Activated naive CD4-positive, alpha-beta T cell treated with anti-CD3 and anti-CD28 coated beads for 36 hours (primary cell): ENCODE measurements around the gene NALCN. TPM values are rescaled to one million over a fixed set of nuclear protein-coding genes. Genes with fewer than 3 reads are reported as not detected.

Experiments used
- CTCF ChIA-PET: fragments of 350-600 bp; sonication (Branson Sonifier 250); formaldehyde crosslinking; loops from one replicate; lab custom pipeline; 2021; ENCODE audit warnings: antibody characterized with exemption; lab: Charles Lee
- DNase-seq: peaks from one replicate; pipeline ENCODE4 v3.0.0-alpha.2; 2020
- H3K27ac Mint-ChIP-seq: one replicate; pipeline ENCODE4 v1.8.0; 2021; ENCODE audit warnings: mild to moderate bottlenecking, mixed read lengths
- H3K27me3 Mint-ChIP-seq: one replicate; pipeline ENCODE4 v1.8.0; 2021; ENCODE audit warnings: low read depth, mixed read lengths
- H3K36me3 Mint-ChIP-seq: one replicate; pipeline ENCODE4 v1.8.0; 2021; ENCODE audit warnings: low read depth, mixed read lengths
- H3K4me1 Mint-ChIP-seq: one replicate; pipeline ENCODE4 v1.8.0; 2021; ENCODE audit warnings: low read depth, mixed read lengths
- H3K4me3 Mint-ChIP-seq: one replicate; pipeline ENCODE4 v1.8.0; 2021; ENCODE audit warnings: mild to moderate bottlenecking, moderate library complexity, mixed read lengths
- H3K9me3 Mint-ChIP-seq: one replicate; pipeline ENCODE4 v1.8.0; 2021; ENCODE audit warnings: mixed read lengths
- intact Hi-C: fragments of 100-400 bp; cut with micrococcal nuclease; formaldehyde crosslinking; loops from one replicate; pipeline ENCODE4 v1.15.1; 2023
- total RNA-seq, 2 experiments: library from RNA; stranded (reverse); gene quantifications; one replicate each; pipeline ENCODE4 v1.2.3, GENCODE V29; 2021

The NALCN gene
- total RNA-seq, 2 experiments from 2014 or later: not detected

DNA sequence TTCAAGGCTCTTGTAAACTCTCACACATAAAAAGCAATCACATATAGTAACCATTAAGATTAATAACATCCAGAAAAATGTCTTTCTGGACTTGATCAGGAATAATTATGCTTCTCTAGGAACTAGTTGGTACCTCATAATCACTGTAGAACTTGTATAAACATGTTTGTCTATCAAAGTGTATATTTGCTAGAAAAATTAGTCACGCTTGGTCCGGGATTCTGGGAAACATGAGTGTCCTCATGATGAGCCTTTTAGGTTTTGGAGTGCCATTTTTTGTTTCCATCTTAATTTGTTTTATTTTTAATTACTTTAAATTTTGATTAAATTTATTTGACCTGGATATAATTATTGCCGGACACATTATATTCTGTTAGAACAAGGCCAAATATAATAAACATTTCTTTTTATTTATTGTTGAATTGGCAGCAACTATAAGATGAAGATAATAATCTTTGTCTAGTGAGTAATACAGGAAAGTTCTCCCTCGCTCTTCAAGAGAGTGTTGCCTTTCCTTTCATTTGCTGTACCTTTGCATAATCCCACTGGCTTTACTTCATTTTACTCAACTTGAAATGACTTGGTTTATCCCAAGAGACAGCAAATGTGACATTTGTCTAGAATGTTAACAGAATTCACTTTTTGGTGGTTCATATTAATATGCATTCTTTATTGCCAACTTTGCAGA lies 207.0 kb downstream of the NALCN start:
- CTCF ChIA-PET: no interaction called here
- intact Hi-C loops: no loop called here
- Mint-ChIP-seq H3K4me3 (no peak overlapping the region), H3K4me1 (no peaks in the 10 kb centered on the region), H3K27me3 (peaks cover 8% of the 10 kb centered on the region), H3K36me3 (no peaks in the 10 kb centered on the region), H3K27ac (no peak overlapping the region), H3K9me3 (peaks cover 2% of the 10 kb centered on the region)
- no peak for DNase-seq

DNA sequence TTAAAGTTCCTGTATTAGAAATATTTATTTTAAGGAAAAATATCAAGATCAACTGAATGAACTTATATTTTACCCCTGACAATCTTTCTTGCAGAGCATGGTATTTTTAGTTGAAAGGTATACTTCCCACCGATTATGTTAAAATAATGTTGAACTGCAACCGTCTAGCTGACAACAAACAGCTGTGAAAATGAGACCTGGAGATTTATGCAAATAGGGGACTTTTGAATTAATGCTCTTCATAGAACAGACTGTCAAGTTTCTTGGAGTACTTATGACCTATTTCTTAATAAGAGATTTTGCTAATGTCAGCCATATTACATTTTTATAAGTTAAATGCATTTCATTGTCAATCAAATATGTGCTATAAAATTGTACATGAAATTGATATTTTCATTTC lies 210.9 kb downstream of the NALCN start:
- Mint-ChIP-seq H3K27me3 (peaks cover 6% of the 10 kb centered on the region), H3K4me1 (no peaks in the 10 kb centered on the region), H3K9me3 (no peaks in the 10 kb centered on the region), H3K36me3 (no peaks in the 10 kb centered on the region), H3K4me3 (no peak overlapping the region), H3K27ac (no peak overlapping the region)
- CTCF ChIA-PET: no interaction called here
- intact Hi-C loops: no loop called here
- DNase-seq: no peak

DNA sequence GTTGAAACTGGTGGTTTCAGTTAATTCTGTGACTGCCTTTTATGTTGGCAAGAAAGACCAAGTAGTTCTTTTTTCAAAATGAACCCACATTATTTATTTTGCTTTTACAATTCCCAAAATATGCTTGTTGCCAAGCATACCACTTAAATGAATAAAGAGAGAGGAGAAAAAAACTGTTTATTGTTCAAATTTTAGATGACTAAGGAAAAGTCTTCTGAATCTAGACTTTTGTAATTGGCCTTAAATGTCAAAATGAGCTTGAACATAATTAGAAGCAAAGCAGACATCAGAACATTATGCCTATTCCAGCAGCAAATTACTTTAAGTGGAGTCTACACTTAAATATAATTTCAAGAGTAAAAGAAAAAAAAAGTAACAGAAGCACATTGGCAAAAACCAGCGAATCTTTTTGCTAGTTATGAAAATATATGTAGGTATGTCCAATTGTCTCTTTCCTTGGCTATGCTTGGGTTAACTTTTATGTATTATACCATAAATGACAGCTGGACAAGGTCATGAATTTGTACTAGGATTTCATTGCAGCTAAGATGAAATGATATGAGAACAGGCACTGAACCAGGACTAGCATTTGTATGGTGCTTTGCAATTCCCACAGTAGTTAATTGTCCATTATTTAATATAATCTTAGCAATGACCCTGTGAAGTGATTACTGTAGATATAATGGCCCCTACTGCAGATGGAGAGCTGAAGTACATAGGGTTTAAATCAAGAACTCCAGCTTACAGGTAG lies 211.9 kb downstream of the NALCN start:
- Mint-ChIP-seq H3K27ac (no peak overlapping the region), H3K4me1 (no peaks in the 10 kb centered on the region), H3K9me3 (no peaks in the 10 kb centered on the region), H3K27me3 (peaks cover 11% of the 10 kb centered on the region), H3K4me3 (no peak overlapping the region), H3K36me3 (no peaks in the 10 kb centered on the region)
- no peak for DNase-seq
- intact Hi-C loops: no loop called here
- CTCF ChIA-PET: no interaction called here

DNA sequence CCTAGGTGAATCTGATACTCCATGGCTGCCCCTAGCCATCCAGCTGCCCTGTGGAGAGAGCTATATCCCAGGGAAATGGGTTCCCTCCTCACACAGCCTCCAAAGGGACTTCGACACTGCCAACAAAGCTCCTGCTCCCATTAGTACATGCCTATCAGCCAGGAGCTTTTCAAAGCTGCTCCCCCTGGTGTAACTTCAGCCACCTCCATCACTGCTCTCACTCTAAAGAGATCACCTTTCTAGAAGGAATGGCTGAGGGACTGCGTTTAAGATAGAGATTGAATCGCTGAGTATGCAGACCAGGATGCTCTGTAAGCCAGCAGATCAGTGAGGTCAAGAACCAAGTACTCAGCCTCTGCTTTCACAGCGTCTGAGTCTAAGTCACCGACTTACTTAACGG lies 213.7 kb downstream of the NALCN start:
- H3K4me1 Mint-ChIP-seq: no peaks in the 10 kb centered on the region
- no peak overlapping the region for H3K27ac Mint-ChIP-seq
- H3K4me3 Mint-ChIP-seq: no peak overlapping the region
- intact Hi-C loops: no loop called here
- peaks cover 12% of the 10 kb centered on the region for H3K27me3 Mint-ChIP-seq
- H3K36me3 Mint-ChIP-seq: no peaks in the 10 kb centered on the region
- DNase-seq: no peak
- no peaks in the 10 kb centered on the region for H3K9me3 Mint-ChIP-seq
- CTCF ChIA-PET: no interaction called here

- Mint-ChIP-seq H3K4me3 (no peak overlapping the region), H3K27me3 (peaks cover 6% of the 10 kb centered on the region), H3K9me3 (no peaks in the 10 kb centered on the region), H3K27ac (no peak overlapping the region), H3K4me1 (no peaks in the 10 kb centered on the region), H3K36me3 (no peaks in the 10 kb centered on the region)
- DNase-seq: no peak
- intact Hi-C loops: no loop called here
- CTCF ChIA-PET: no interaction called here
Measured at GRCh38 chr13:101190976-101191375, 225.3 kb downstream of the NALCN start.

GRCh38 chr13:101190337-101190736 lies 226.0 kb downstream of the NALCN start:
- CTCF ChIA-PET: no interaction called here
- no peak overlapping the region for H3K27ac Mint-ChIP-seq
- no peaks in the 10 kb centered on the region for H3K9me3 Mint-ChIP-seq
- peaks cover 2% of the 10 kb centered on the region for H3K27me3 Mint-ChIP-seq
- H3K36me3 Mint-ChIP-seq: no peaks in the 10 kb centered on the region
- DNase-seq: no peak
- intact Hi-C loops: no loop called here
- no peaks in the 10 kb centered on the region for H3K4me1 Mint-ChIP-seq
- no peak overlapping the region for H3K4me3 Mint-ChIP-seq

GRCh38 chr13:101185606-101186005 lies 230.7 kb downstream of the NALCN start:
- Mint-ChIP-seq H3K4me1 (no peaks in the 10 kb centered on the region), H3K9me3 (no peaks in the 10 kb centered on the region), H3K4me3 (no peak overlapping the region), H3K36me3 (no peaks in the 10 kb centered on the region), H3K27ac (no peak overlapping the region), H3K27me3 (peaks cover 6% of the 10 kb centered on the region)
- no peak for DNase-seq
- CTCF ChIA-PET: interaction anchor here (1.1 kb wide), 1 partner anchor 21 kb away, joined by 4 read pairs; no protein-coding TSS in a partner anchor
- intact Hi-C loops: no loop called here

- Mint-ChIP-seq H3K27ac (no peak overlapping the region), H3K36me3 (no peaks in the 10 kb centered on the region), H3K4me3 (no peak overlapping the region), H3K9me3 (no peaks in the 10 kb centered on the region), H3K4me1 (no peaks in the 10 kb centered on the region), H3K27me3 (peaks cover 4% of the 10 kb centered on the region)
- intact Hi-C loops: no loop called here
- DNase-seq: no peak
- CTCF ChIA-PET: no interaction called here
Measured at GRCh38 chr13:101181076-101181685, 235.1 kb downstream of the NALCN start.

DNA sequence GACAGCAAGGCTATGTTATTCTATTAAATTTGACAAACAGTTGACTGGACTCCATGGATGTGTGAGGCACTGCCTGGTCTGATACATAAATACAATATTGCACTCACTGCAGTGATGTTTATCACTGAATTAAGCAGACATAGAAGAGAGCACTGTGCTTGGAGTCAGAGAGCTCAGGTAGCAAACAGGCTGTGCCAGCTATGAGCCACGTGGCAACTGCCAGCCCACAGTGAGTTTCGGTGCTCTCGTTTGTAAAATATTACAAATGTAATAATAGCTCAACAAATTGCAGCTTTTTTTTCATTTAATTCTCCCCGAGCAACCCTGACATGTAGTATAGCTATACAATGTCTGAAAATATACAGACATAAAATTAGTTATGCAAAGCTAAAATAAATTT lies 237.3 kb downstream of the NALCN start:
- intact Hi-C loops: no loop called here
- CTCF ChIA-PET: no interaction called here
- Mint-ChIP-seq H3K9me3 (no peaks in the 10 kb centered on the region), H3K27me3 (peaks cover 6% of the 10 kb centered on the region), H3K4me3 (no peak overlapping the region), H3K27ac (no peak overlapping the region), H3K4me1 (no peaks in the 10 kb centered on the region), H3K36me3 (no peaks in the 10 kb centered on the region)
- DNase-seq: no peak

DNA sequence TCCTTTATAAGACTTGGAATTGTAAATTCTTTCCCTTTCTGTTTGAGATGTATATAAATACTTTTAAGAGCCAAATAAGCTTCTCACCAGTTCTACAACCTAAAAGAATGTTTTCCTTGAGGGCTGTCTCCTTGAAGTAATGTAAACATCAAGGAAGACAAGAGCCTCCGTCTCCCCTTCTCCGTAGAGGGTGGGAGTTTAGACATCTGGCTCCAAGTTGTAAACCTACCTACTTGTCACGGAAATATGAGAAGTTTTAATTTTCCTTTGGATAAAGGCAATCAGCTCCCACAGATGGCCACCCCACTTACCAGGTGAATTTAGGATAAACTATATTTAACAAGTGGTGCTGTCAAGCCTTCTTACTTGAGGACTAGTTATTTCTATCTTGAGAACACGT lies 237.9 kb downstream of the NALCN start:
- peaks cover 6% of the 10 kb centered on the region for H3K27me3 Mint-ChIP-seq
- no peaks in the 10 kb centered on the region for H3K36me3 Mint-ChIP-seq
- intact Hi-C loops: no loop called here
- no peak for DNase-seq
- H3K4me3 Mint-ChIP-seq: no peak overlapping the region
- no peaks in the 10 kb centered on the region for H3K4me1 Mint-ChIP-seq
- no peak overlapping the region for H3K27ac Mint-ChIP-seq
- CTCF ChIA-PET: no interaction called here
- no peaks in the 10 kb centered on the region for H3K9me3 Mint-ChIP-seq

DNA sequence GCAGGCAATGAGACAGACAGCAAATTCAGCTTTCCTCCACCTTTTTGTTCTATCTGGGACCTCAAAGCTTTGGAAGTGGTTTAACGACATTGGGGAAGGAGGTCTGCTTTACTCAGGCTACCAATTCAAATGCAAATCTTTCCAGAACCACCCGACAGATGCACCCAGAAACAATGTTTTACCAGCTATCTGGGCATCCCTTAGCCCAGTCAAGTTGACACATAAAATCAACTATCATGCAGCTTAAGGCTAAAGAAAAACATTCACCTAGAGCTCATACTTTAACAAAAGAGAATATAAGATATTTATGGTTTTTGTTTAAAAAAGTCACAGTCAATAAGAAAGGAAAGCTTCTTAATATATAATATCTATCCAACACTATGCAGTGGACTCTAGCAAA lies 246.0 kb downstream of the NALCN start:
- H3K27me3 Mint-ChIP-seq: peaks cover 13% of the 10 kb centered on the region
- H3K9me3 Mint-ChIP-seq: no peaks in the 10 kb centered on the region
- no peaks in the 10 kb centered on the region for H3K36me3 Mint-ChIP-seq
- no peak overlapping the region for H3K4me3 Mint-ChIP-seq
- no peaks in the 10 kb centered on the region for H3K4me1 Mint-ChIP-seq
- no peak overlapping the region for H3K27ac Mint-ChIP-seq
- DNase-seq: no peak
- CTCF ChIA-PET: interaction anchor here (0.7 kb wide), 1 partner anchor 14 kb away, joined by 3 read pairs; no protein-coding TSS in a partner anchor
- intact Hi-C loops: no loop called here

- H3K9me3 Mint-ChIP-seq: no peaks in the 10 kb centered on the region
- peaks cover 39% of the 10 kb centered on the region for H3K27me3 Mint-ChIP-seq
- DNase-seq: no peak
- intact Hi-C loops: no loop called here
- no peaks in the 10 kb centered on the region for H3K4me1 Mint-ChIP-seq
- CTCF ChIA-PET: interaction anchor here (0.9 to 1.6 kb wide), 2 partner anchors 600 to 644 kb away, joined by 3 to 4 read pairs; no protein-coding TSS in a partner anchor
- no peaks in the 10 kb centered on the region for H3K36me3 Mint-ChIP-seq
- H3K4me3 Mint-ChIP-seq: no peak overlapping the region
- H3K27ac Mint-ChIP-seq: no peak overlapping the region
Measured at GRCh38 chr13:101157261-101157660, 259.0 kb downstream of the NALCN start.
